A673 (cell line): ENCODE results near the gene C10orf62.

ENCODE experiments used
- CTCF ChIP-seq: fragments of 300-800, 200-600 bp; sonication (generic); conservative IDR thresholded peaks from 2 replicates; pipeline ENCODE4 v1.5.1; 2017; ENCODE audit warnings: low read depth, mild to moderate bottlenecking, antibody characterized with exemption, low read length, moderate library complexity, mixed read lengths
- EZH2 ChIP-seq: fragments of 200-600 bp; sonication (generic); IDR thresholded peaks from 2 replicates; pipeline ENCODE4 v1.6.1; 2017; ENCODE audit warnings: borderline replicate concordance, low read depth, mild to moderate bottlenecking, mixed read lengths, antibody characterized with exemption, low read length; ENCODE audit not compliant: poor library complexity, severe bottlenecking

- TF ChIP-seq CTCF (no peak), EZH2 (no peak)
These were observed 15.8 kb upstream of the C10orf62 start for GRCh38 chr10:97573672-97574071.
